ENCODE results near the gene DNAAF5. TPM values are rescaled to one million over a fixed set of nuclear protein-coding genes. Genes with fewer than 3 reads are reported as not detected.
"Not testable (repeated sequence)": the region's sequence is repeated elsewhere in the genome, so short reads cannot be mapped to it uniquely, and the experiment has no call there.

DNAAF5 gene
- total RNA-seq, 3 donors from 2014 or later = 14.1 to 29.8 (median 23.6) TPM

- Histone ChIP-seq H3K4me3 (no peak overlapping the region), H3K27ac (peak overlapping the region in 1 of 2 donors; percentile 89), H3K27me3 (no peaks in the 10 kb centered on the region), H3K4me1 (peaks cover 0 to 3% of the 10 kb centered on the region in 2 donors), H3K9me3 (no peaks in the 10 kb centered on the region), H3K36me3 (no peaks in the 10 kb centered on the region)
- DNase-seq (ENCODE audit: low spot score in 2 of 2) = peak in 1 of 2 donors; percentile 53
- no peak for TF ChIP-seq POLR2A (IDR thresholded peaks at IDR 0.05)
- TF ChIP-seq CTCF (IDR thresholded peaks at IDR 0.05) = no peak
- TF ChIP-seq POLR2AphosphoS5 (IDR thresholded peaks at IDR 0.05) = no peak
- intact Hi-C loops (cut with DNase I; ENCODE audit: low total_unique reads) = no loop called here
Measured at GRCh38 chr7:803243-803635, 76.7 kb downstream of the DNAAF5 start.

DNA sequence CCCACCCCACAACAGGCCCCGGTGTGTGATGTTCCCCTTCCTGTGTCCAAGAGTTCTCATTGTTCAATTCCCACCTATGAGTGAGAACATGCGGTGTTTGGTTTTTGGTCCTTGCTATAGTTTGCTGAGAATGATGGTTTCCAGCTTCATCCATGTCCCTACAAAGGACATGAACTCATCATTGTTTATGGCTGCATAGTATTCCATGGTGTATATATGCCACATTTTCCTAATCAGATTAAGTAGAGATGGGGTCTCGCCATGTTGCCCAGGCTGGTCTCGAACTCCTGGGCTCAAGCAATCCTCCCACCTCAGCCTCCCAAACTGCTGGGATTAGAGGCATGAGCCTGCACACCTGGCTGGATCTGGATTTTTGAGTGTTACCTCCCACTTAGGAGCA lies 77.3 kb downstream of the DNAAF5 start:
- peak in 1 of 2 donors; percentile 20 for DNase-seq (ENCODE audit: low spot score in 2 of 2)
- H3K36me3 ChIP-seq; H3K27ac ChIP-seq; intact Hi-C loops (cut with DNase I; ENCODE audit: low total_unique reads); H3K27me3 ChIP-seq; H3K4me1 ChIP-seq; H3K9me3 ChIP-seq; H3K4me3 ChIP-seq: not testable (repeated sequence)

- Histone ChIP-seq H3K36me3 (no peaks in the 10 kb centered on the region), H3K9me3 (no peaks in the 10 kb centered on the region), H3K27ac (peak overlapping the region; percentile 60 to 76), H3K4me3 (peak overlapping the region in 1 of 3 donors; percentile 33), H3K27me3 (no peaks in the 10 kb centered on the region), H3K4me1 (peaks cover 0 to 3% of the 10 kb centered on the region in 2 donors)
- no peak for TF ChIP-seq POLR2A (IDR thresholded peaks at IDR 0.05)
- TF ChIP-seq CTCF (IDR thresholded peaks at IDR 0.05) = no peak
- TF ChIP-seq POLR2AphosphoS5 (IDR thresholded peaks at IDR 0.05) = peak in 1 of 3 donors; percentile 53
- intact Hi-C loops (cut with DNase I; ENCODE audit: low total_unique reads) = no loop called here
- no peak for DNase-seq (ENCODE audit: low spot score in 2 of 2)
Measured at GRCh38 chr7:805261-805660, 78.8 kb downstream of the DNAAF5 start.

GRCh38 chr7:815284-816216 lies 89.1 kb downstream of the DNAAF5 start:
- H3K27me3 ChIP-seq = no peaks in the 10 kb centered on the region
- peak in 1 of 3 donors; percentile 34 for TF ChIP-seq POLR2AphosphoS5 (IDR thresholded peaks at IDR 0.05)
- TF ChIP-seq CTCF (IDR thresholded peaks at IDR 0.05) = no peak
- peaks cover 9 to 16% of the 10 kb centered on the region in 2 donors for H3K4me1 ChIP-seq
- H3K36me3 ChIP-seq = no peaks in the 10 kb centered on the region
- no peaks in the 10 kb centered on the region for H3K9me3 ChIP-seq
- peak overlapping the region; percentile 99 for H3K27ac ChIP-seq
- intact Hi-C loops (cut with DNase I; ENCODE audit: low total_unique reads) = loop anchor here (5.0 kb wide), 1 partner anchor 62 kb away; the partner anchor contains the start of gene GET4
- H3K4me3 ChIP-seq = peak overlapping the region; percentile 67 to 89 (median 86)
- DNase-seq (ENCODE audit: low spot score in 2 of 2) = no peak

- peak; percentile 98 for DNase-seq (ENCODE audit: low spot score in 2 of 2)
- Histone ChIP-seq H3K36me3 (no peaks in the 10 kb centered on the region), H3K4me1 (peaks cover 9 to 16% of the 10 kb centered on the region in 2 donors), H3K4me3 (peak overlapping the region; percentile 67 to 89 (median 86)), H3K27ac (peak overlapping the region; percentile 99), H3K27me3 (no peaks in the 10 kb centered on the region), H3K9me3 (no peaks in the 10 kb centered on the region)
- TF ChIP-seq CTCF (IDR thresholded peaks at IDR 0.05) = no peak
- peak; percentile 60 to 95 (median 67) for TF ChIP-seq POLR2AphosphoS5 (IDR thresholded peaks at IDR 0.05)
- intact Hi-C loops (cut with DNase I; ENCODE audit: low total_unique reads) = loop anchor here (5.0 kb wide), 1 partner anchor 61 kb away; the partner anchor contains the start of gene GET4
Measured at GRCh38 chr7:816300-816750, 89.8 kb downstream of the DNAAF5 start.
